H1 (cell line): ENCODE data around the gene GALNT2. TPM values are rescaled to one million over a fixed set of nuclear protein-coding genes. Genes with fewer than 3 reads are reported as not detected.

Experiments
- CHD1 ChIP-seq: IDR thresholded peaks from 2 replicates; pipeline ENCODE4 v1.6.1; 2012; ENCODE audit warnings: low read depth, low read length, improper control_type of control experiment
- CTBP2 ChIP-seq: IDR thresholded peaks from 2 replicates; pipeline ENCODE4 v1.7.0; 2011; ENCODE audit warnings: borderline replicate concordance, mild to moderate bottlenecking, moderate library complexity, mixed read lengths, low read length; ENCODE audit not compliant: insufficient read depth, insufficient read length
- SAP30 ChIP-seq: fragments of 300-600 bp; sonication (generic); IDR thresholded peaks from 2 replicates; pipeline ENCODE4 v1.7.1; 2012; ENCODE audit warnings: low read length, moderate library complexity, mild to moderate bottlenecking, inconsistent platforms; ENCODE audit not compliant: insufficient read depth, insufficient replicate concordance
- SP4 ChIP-seq: IDR thresholded peaks from 2 replicates; pipeline ENCODE4 v1.6.1; 2012; ENCODE audit warnings: low read length, inconsistent platforms
- YY1 ChIP-seq: IDR thresholded peaks from 2 replicates; pipeline ENCODE4 v1.6.1; 2011; ENCODE audit warnings: low read depth, mild to moderate bottlenecking, low read length
- polyA plus RNA-seq, 7 experiments: library from polyadenylated mRNA; depleted of rRNA in 3 of 7; stranded (reverse) in 5 of 7; unstranded in 2 of 7; fragments of >200 nt in 5 of 7; fragments of 200-250 nt in 2 of 7; gene quantifications; 1 replicate in 5 of 7; 2 replicates in 1 of 7; 4 replicates in 1 of 7; pipeline versions ENCODE4 v1.2.1 to v1.2.3, GENCODE V29; 2011 to 2013; ENCODE audit warnings: missing spikeins in 2 of 7, mixed read lengths in 2 of 7
- total RNA-seq: library from RNA; stranded (reverse); fragmentation: NEBNext Ultra II Directional; extraction: Animal tissue kit (Norgen Biotek cat#: 25700); gene quantifications from 2 replicates; pipeline ENCODE4 v1.2.1, GENCODE V29; 2021
- TF ChIP-seq, protein P1 (sequence below): IDR thresholded peaks from 2 replicates; pipeline ENCODE4 v1.6.1; 2012; ENCODE audit warnings: low read length, inconsistent platforms

Gene GALNT2
- total and polyA plus RNA-seq, 2 of the 8 experiments (the other 6 are each of a cell fraction or from before 2014, with no cell fraction given): 34.5 to 75.3 TPM

DNA sequence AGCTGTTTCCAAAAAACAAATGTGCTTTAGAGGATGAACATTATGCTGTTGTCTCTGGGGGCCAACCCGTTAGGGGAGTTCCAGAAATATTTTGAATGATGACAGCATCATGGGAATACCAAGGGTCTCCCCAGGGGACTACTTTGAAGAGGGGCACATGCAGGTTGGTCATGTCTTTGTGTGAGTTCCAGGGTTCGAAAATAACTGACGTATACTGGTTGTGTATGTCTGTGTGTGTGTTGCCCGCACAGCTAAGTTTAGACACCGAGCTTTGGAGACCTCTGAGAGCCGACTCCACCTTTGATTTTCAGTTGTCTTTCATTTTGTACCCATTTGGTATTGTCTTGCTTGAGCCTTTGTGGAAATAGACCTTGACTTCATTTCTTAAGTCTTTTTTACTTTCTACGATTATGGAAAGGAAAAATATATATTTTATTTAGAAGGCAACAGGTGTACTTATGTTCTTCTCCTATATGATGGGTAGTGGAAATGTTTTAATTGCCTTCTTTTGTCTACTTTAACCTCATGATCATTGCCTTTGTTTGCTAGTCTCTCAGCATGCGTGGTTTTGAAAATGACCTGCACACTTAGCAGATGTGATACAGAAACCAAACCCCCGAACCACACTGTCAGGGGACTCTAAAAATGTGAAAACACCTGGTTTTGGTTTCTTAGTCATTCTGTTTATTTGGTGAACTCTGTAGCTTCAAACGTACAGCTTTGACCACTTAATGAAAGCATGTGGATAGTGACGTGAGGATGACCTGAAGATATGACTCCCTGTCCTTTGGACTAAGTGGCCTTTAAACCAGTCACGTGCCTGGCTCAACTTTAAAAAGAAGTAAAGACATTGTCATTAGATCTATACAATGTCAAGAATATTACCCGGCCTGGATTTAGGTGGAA lies 56.5 kb downstream of the GALNT2 start (continued):
- TF ChIP-seq, protein P1, sequence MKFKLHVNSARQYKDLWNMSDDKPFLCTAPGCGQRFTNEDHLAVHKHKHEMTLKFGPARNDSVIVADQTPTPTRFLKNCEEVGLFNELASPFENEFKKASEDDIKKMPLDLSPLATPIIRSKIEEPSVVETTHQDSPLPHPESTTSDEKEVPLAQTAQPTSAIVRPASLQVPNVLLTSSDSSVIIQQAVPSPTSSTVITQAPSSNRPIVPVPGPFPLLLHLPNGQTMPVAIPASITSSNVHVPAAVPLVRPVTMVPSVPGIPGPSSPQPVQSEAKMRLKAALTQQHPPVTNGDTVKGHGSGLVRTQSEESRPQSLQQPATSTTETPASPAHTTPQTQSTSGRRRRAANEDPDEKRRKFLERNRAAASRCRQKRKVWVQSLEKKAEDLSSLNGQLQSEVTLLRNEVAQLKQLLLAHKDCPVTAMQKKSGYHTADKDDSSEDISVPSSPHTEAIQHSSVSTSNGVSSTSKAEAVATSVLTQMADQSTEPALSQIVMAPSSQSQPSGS: no peak
- no peak for TF ChIP-seq SAP30
- TF ChIP-seq YY1: no peak
- TF ChIP-seq SP4: no peak
- TF ChIP-seq CHD1: no peak
- no peak for TF ChIP-seq CTBP2
